Measurements from ENCODE around the gene LMF2. TPM values are rescaled to one million over a fixed set of nuclear protein-coding genes. Genes with fewer than 3 reads are reported as not detected.

LMF2 gene
- total and polyA plus RNA-seq, 2 of the 4 experiments (the other 2 are of a cell fraction): 16.8 to 82.6 TPM

DNA sequence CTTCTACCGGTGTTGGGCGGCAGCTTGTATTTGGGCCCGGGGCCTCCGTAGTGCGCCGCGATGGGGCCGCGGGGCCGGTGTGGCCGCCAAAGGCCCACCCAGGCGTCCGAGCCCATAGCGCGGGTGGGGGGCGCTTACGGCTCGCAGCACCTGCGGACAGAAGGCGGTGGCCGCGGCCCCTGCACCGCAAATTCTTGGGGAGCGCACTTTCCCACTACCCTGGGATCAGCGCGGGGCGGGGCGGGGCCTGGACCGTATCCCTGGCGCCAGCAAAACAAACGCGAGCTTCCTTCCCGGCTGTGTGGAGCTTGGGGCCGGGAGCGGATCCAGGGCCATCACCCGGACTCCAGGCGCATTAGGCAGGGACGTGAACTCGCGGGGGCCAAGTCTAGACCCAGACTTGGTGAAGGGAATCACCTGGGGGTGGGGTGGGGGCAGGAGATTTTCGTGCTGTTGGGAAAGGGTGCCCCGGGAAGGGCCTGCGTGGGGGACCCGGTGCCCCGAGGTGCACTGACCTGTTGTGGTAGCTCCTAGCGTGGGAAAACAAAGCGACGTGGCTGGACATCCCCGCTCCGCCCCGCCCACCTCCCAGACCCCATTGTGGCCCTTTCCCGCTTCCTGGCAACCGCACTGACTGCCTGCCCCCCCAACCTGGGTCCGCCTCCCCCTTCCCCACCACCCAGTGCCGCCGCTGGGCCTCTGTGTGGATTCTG lies 24.6 kb upstream of the LMF2 start (continued):
- TF ChIP-seq FOS (IDR thresholded peaks at IDR 0.05; ENCODE audit: low read depth, low read length): no peak
- TF ChIP-seq, protein P1, sequence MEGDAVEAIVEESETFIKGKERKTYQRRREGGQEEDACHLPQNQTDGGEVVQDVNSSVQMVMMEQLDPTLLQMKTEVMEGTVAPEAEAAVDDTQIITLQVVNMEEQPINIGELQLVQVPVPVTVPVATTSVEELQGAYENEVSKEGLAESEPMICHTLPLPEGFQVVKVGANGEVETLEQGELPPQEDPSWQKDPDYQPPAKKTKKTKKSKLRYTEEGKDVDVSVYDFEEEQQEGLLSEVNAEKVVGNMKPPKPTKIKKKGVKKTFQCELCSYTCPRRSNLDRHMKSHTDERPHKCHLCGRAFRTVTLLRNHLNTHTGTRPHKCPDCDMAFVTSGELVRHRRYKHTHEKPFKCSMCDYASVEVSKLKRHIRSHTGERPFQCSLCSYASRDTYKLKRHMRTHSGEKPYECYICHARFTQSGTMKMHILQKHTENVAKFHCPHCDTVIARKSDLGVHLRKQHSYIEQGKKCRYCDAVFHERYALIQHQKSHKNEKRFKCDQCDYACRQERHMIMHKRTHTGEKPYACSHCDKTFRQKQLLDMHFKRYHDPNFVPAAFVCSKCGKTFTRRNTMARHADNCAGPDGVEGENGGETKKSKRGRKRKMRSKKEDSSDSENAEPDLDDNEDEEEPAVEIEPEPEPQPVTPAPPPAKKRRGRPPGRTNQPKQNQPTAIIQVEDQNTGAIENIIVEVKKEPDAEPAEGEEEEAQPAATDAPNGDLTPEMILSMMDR (conservative IDR thresholded peaks at IDR 0.05; ENCODE audit: low read depth, low read length): no peak
- no peak for TF ChIP-seq RFX5 (IDR thresholded peaks at IDR 0.05; ENCODE audit: low read depth, low read length)

DNA sequence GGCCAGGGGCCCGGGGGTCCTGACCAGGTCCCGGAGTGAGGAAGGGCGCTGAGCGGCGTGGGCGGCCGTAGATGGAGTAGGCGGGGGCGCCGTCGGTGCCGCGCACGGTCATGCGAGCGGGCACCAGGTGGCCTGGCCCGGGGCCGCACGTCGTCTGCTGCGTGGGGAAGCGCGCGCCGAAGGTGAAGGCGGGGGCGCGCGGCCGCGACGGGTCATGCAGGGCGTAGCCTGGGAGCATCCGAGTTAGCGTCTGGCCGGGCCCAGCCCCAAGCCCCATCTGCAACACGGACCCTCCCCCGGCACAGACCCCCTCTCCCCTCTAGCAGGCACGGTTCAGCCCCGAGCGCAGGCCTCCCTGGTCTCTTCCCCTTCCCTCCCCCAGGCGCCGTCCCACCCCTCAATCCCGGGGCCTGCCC lies 24.1 kb upstream of the LMF2 start:
- no peaks in the 10 kb centered on the region for H3K36me3 ChIP-seq (ENCODE audit: control insufficient read depth, insufficient read depth, low read length)
- peaks cover 4 to 18% of the 10 kb centered on the region in 2 experiments; a peak in 2 of 4 replicates for H3K79me1 ChIP-seq (ENCODE audit: low read depth in 1 of 2, low read length in 2 of 2)
- no peak overlapping the region for H3K27ac ChIP-seq (ENCODE audit: insufficient read depth, low read length)
- ATAC-seq (ENCODE audit: low read depth) (peak; percentile 4), DNase-seq (no peak)
- H3K14ac ChIP-seq (replicated peaks; ENCODE audit: low read depth, low read length): no peak overlapping the region
- no peak overlapping the region for H3K9ac ChIP-seq (ENCODE audit: low read depth, low read length)
- POLR2A ChIA-PET (ENCODE audit: unreplicated experiment): no interaction called here
- in situ Hi-C loops (cut with MboI; ENCODE audit: low sequenced_read_pairs): no loop called here
- no peak overlapping the region for H2BK20ac ChIP-seq (ENCODE audit: low read depth, low read length)
- no peaks in the 10 kb centered on the region for H3K9me3 ChIP-seq (ENCODE audit: control insufficient read depth, insufficient read depth, low read length)
- no peak overlapping the region for H3K56ac ChIP-seq (ENCODE audit: extremely low read depth, insufficient read depth, low read length)
- H2BK5ac ChIP-seq (ENCODE audit: low read depth, low read length, poor library complexity, severe bottlenecking): no peak overlapping the region
- peaks cover 13% of the 10 kb centered on the region; the same call in 1 of the 2 replicates for H3K9me1 ChIP-seq (ENCODE audit: insufficient read depth, low read length)
- H3K4me2 ChIP-seq (ENCODE audit: low read depth, low read length): peak overlapping the region; percentile 69
- H4K91ac ChIP-seq (ENCODE audit: insufficient read depth, low read depth, low read length): no peak overlapping the region; the same call in 1 of the 2 replicates
- dilution Hi-C loops (cut with HindIII; ENCODE audit: low sequenced_read_pairs, unreplicated experiment): no loop called here
- H2BK120ac ChIP-seq (ENCODE audit: low read depth, low read length): no peak overlapping the region
- H3K27me3 ChIP-seq (ENCODE audit: control insufficient read depth, insufficient read depth, low read length): peaks cover 5% of the 10 kb centered on the region; the same call in 1 of the 2 replicates
- peak overlapping the region; percentile 81 for H2AFZ ChIP-seq (replicated peaks; ENCODE audit: low read length, poor library complexity)
- H2AK5ac ChIP-seq (ENCODE audit: low read depth, low read length): peak overlapping the region; percentile 31
- H3K4me1 ChIP-seq (ENCODE audit: control insufficient read depth, insufficient read depth, low read length): peaks cover 18% of the 10 kb centered on the region
- WGBS, 2 experiments (ENCODE audit: extremely low coverage in 2 of 2, insufficient read length in 1 of 2): 5% methylated on average over 8 of the region's 44 CpGs; no CpG with 5 or more reads in 1 of the 2 experiments
- peak overlapping the region; percentile 39 for H3K4me3 ChIP-seq (ENCODE audit: insufficient read depth, low read depth, low read length)
- CTCF ChIA-PET: no interaction called here
- 0 out of 2 replicates have a peak overlapping the region, but pooled peaks have one; percentile 15 for H3K4ac ChIP-seq (ENCODE audit: low read depth, low read length)
- intact Hi-C loops (cut with micrococcal nuclease): no loop called here
- H3K23ac ChIP-seq (ENCODE audit: low read depth, low read length): no peak overlapping the region
- H2AK9ac ChIP-seq (replicated peaks; ENCODE audit: low read depth, low read length, poor library complexity): peak overlapping the region; percentile 50
- no peak overlapping the region for H3K18ac ChIP-seq (ENCODE audit: low read depth, low read length)
- H4K20me1 ChIP-seq (ENCODE audit: insufficient read depth, low read length): no peaks in the 10 kb centered on the region
- BruUV-seq (replicated peaks): no TSS peak
- H4K8ac ChIP-seq (ENCODE audit: low read depth in 2 of 2, low read length in 2 of 2): peak overlapping the region in 1 of 2 experiments; percentile 91; a peak in 2 of 4 replicates
- no peak overlapping the region for H2BK15ac ChIP-seq (ENCODE audit: low read depth, low read length)
- no peak overlapping the region for H4K5ac ChIP-seq (ENCODE audit: low read depth, low read length)
- TF ChIP-seq RFX5 (IDR thresholded peaks at IDR 0.05; ENCODE audit: low read depth, low read length): no peak
- no peak for TF ChIP-seq FOS (IDR thresholded peaks at IDR 0.05; ENCODE audit: low read depth, low read length)
- TF ChIP-seq POLR2A (IDR thresholded peaks at IDR 0.05; ENCODE audit: low read depth, low read length): no peak
- no peak for TF ChIP-seq MXI1 (IDR thresholded peaks at IDR 0.05; ENCODE audit: borderline replicate concordance, low read depth, low read length)
- TF ChIP-seq, protein P2, sequence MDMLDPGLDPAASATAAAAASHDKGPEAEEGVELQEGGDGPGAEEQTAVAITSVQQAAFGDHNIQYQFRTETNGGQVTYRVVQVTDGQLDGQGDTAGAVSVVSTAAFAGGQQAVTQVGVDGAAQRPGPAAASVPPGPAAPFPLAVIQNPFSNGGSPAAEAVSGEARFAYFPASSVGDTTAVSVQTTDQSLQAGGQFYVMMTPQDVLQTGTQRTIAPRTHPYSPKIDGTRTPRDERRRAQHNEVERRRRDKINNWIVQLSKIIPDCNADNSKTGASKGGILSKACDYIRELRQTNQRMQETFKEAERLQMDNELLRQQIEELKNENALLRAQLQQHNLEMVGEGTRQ (IDR thresholded peaks at IDR 0.05; ENCODE audit: low read depth, low read length): no peak
- no peak for TF ChIP-seq RCOR1 (IDR thresholded peaks at IDR 0.05; ENCODE audit: insufficient replicate concordance, low read length)
- no peak for TF ChIP-seq BHLHE40 (IDR thresholded peaks at IDR 0.05; ENCODE audit: low read depth, low read length)
- TF ChIP-seq NFE2L2 (IDR thresholded peaks at IDR 0.05; ENCODE audit: low read depth, low read length): no peak
- no peak for TF ChIP-seq MAFK (IDR thresholded peaks at IDR 0.05; ENCODE audit: low read depth, low read length)
- TF ChIP-seq CHD1 (IDR thresholded peaks at IDR 0.05; ENCODE audit: low read depth, low read length): no peak
- no peak for TF ChIP-seq RAD21 (IDR thresholded peaks at IDR 0.05; ENCODE audit: low read length)
- no peak for TF ChIP-seq MAZ (IDR thresholded peaks at IDR 0.05; ENCODE audit: borderline replicate concordance, low read depth, low read length)
- TF ChIP-seq CEBPB (IDR thresholded peaks at IDR 0.05; ENCODE audit: low read depth, low read length): no peak

Data from IMR-90 (cell line).